Measurements from ENCODE around the gene PLAAT5. TPM values are rescaled to one million over a fixed set of nuclear protein-coding genes. Genes with fewer than 3 reads are reported as not detected.

Gene PLAAT5, protein sequence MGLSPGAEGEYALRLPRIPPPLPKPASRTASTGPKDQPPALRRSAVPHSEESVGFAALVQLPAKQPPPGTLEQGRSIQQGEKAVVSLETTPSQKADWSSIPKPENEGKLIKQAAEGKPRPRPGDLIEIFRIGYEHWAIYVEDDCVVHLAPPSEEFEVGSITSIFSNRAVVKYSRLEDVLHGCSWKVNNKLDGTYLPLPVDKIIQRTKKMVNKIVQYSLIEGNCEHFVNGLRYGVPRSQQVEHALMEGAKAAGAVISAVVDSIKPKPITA
- 0.94 and 1.1 TPM in 2 replicates for total RNA-seq

DNA sequence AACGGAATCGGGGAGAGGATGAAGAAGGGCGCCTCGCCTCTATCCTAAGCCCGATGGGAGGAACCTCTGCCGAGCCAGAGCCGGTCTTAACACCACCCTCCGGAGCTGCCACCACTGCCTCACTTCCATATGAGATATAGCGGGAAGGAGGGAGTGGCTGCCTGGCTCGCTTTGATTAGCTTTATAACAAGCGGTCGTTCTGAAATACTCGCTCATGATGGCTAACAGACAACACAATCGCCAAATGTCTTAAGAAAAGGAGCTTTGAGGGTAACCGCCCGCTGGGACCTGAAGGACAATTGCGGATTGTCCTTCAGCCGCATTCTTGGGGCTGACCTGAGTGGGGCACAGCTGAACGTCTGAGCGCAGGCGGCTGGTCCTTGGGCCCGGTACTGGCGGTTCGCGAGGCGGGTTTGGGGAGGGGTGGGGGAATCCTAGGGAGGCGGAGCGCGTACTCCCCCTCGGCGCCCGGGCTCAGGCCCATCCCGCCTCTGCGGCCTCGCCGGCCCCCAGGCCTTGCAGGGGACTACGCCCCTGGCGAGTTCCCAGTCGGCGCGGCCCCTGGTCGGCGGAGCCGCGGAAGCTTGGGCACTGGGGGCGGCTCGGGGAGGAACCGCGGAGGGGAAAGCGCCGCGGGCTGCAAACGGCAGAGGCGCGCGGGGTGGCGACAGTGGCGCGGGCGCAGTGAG, at the start of gene PLAAT5:
Gene PLAAT5, minus strand, starts transcription at position 617 of the 689 bp plus-strand sequence. Its CDS starts 133 bp downstream, at position 484.

DNA sequence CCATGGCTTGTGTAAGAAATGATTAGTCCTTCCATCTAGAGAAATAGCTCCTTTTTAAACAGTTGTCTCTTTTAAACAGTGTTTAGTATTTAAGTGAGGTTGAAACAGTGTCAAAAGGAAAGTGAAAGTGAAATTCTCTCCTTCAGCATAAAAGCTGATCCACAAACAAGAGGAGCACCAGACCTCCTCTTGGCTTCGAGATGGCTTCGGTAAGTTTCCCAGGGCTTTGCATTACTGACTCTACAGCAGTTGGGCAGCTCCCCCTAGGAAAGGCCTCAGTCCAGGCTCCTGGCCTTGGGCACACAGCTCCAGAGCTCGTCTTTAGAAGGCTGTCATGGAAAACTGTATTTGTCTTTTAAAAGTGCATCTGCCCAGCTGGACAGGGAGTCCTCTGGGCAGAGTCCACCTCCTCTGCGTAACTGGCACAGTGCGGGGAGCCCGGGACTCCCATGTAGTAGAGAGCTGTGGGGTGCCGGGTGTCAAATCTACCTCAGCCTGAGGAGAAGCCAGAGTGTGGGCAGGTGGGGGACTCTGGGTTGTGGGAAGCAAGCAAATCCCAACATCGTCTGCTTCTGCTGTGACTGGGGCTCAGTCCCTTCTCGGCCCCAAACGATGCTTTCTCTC, 45.8 kb upstream of the PLAAT5 start, which contains the start of gene PLAAT4:
Gene PLAAT4, plus strand, starts transcription at position 140 of the 624 bp plus-strand sequence. Its CDS starts 61 bp downstream, at position 201.

DNA sequence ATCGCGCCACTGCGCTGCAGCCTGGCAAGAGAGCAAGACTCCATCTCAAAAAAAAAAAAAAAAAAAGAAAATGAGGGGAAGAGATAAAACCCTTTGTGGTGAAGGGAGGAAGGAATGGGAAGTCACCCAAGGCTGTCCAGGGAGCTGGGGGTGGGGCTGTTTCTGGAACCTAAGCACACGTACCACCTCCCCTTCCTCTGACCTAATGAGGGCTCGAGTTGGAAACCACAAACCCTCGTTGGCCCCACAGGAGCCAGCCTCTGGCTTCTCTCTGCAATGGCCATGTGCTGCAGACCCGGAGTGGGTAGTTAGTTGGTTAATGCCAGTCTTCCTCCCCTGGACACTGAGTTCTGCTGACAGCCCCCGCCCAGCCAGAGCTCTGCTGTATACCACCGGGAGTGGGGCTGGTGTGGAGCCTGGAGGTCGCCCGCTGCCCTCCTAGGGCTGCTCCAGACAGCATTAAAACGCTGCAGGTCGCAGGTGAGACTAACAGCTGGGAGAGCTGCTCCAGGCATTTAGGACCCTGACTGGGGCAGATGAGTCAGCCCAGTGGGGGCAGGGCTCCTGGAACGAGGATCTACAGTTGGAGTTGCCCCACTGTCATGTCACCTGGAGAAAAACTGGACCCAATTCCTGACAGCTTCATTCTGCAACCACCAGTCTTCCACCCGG, 15.0 kb upstream of the PLAAT5 start, which contains the start of gene LGALS12:
Gene LGALS12, plus strand, starts transcription at position 228 of the 672 bp plus-strand sequence. Its CDS starts 375 bp downstream, at position 603.

Other genes starting within 250 kb of the PLAAT5 start
- gene SLC22A25, start 247.6 kb downstream of the PLAAT5 start, total RNA-seq: not detected in 2 replicates
- not detected in 2 replicates for gene SLC22A9, start 121.4 kb downstream of the PLAAT5 start, total RNA-seq
- gene LGALS12, start 14.9 kb upstream of the PLAAT5 start, total RNA-seq: 7.8 and 8.2 TPM in 2 replicates
- gene PLAAT4, start 45.6 kb upstream of the PLAAT5 start, total RNA-seq: 60.6 and 68.1 TPM in 2 replicates
- gene PLAAT2, start 72.2 kb upstream of the PLAAT5 start, total RNA-seq: not detected in 2 replicates
- gene PLAAT3, start 123.3 kb upstream of the PLAAT5 start, total RNA-seq: 48.2 and 53.7 TPM in 2 replicates
- gene ATL3, start 180.2 kb upstream of the PLAAT5 start, total RNA-seq: 62.7 and 71.4 TPM in 2 replicates
- gene RTN3, start 190.3 kb upstream of the PLAAT5 start, total RNA-seq: 69.8 and 73.1 TPM in 2 replicates